Esophagus muscularis mucosa (tissue), 3 donors: ENCODE results near the gene FCAMR.

Source experiments
- POLR2AphosphoS5 ChIP-seq, 2 donors: sonication (generic); formaldehyde crosslinking; IDR thresholded peaks; one replicate each; pipeline ENCODE4 v1.6.1; 2017; ENCODE audit warnings: antibody characterized with exemption in 2 of 2
- TF ChIP-seq, protein P1 (sequence below), 3 experiments: fragments of 200-600 bp in 2 of 3; fragments of 450-650 bp in 1 of 3; sonication (generic) in 2 of 3; IDR thresholded peaks; one replicate each; pipeline ENCODE4 v1.5.1; 2017 to 2019; ENCODE audit warnings: antibody characterized with exemption in 3 of 3, mild to moderate bottlenecking in 2 of 3, moderate library complexity in 1 of 3

GRCh38 chr1:206918076-206918475 lies 52.2 kb downstream of the FCAMR start:
- TF ChIP-seq POLR2AphosphoS5 (IDR thresholded peaks at IDR 0.05), result no peak
- TF ChIP-seq, protein P1, sequence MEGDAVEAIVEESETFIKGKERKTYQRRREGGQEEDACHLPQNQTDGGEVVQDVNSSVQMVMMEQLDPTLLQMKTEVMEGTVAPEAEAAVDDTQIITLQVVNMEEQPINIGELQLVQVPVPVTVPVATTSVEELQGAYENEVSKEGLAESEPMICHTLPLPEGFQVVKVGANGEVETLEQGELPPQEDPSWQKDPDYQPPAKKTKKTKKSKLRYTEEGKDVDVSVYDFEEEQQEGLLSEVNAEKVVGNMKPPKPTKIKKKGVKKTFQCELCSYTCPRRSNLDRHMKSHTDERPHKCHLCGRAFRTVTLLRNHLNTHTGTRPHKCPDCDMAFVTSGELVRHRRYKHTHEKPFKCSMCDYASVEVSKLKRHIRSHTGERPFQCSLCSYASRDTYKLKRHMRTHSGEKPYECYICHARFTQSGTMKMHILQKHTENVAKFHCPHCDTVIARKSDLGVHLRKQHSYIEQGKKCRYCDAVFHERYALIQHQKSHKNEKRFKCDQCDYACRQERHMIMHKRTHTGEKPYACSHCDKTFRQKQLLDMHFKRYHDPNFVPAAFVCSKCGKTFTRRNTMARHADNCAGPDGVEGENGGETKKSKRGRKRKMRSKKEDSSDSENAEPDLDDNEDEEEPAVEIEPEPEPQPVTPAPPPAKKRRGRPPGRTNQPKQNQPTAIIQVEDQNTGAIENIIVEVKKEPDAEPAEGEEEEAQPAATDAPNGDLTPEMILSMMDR (IDR thresholded peaks at IDR 0.05), result no peak
